GM12878 (cell line): ENCODE measurements around the gene INKA1. TPM values are rescaled to one million over a fixed set of nuclear protein-coding genes. Genes with fewer than 3 reads are reported as not detected.

Experiments
- ATAC-seq: fragments of 200-7000 bp; cut with Tn5 transposase; 3 replicates; pipeline ENCODE4 v1.9.1; 2020; ENCODE audit warnings: mild to moderate bottlenecking, moderate library complexity
- BruUV-seq: library from RNA; stranded (reverse); fragments of 400-500 nt; replicated peaks from 2 replicates; lab custom pipeline; 2021; lab: Mats Ljungman, UMichigan
- CTCF ChIA-PET: fragments of 300-600 bp; sonication (Branson Sonifier 250); formaldehyde crosslinking; extraction: SDS; loops from one replicate; lab custom pipeline; 2021; ENCODE audit warnings: inconsistent platforms; lab: Yijun Ruan, JAX
- POLR2A ChIA-PET: fragments of 350-600 bp; formaldehyde crosslinking; extraction: SDS; loops from one replicate; lab custom pipeline; 2021; ENCODE audit warnings: inconsistent platforms; lab: Charles Lee
- RAD21 ChIA-PET: fragments of 300-600 bp; sonication (Branson Sonifier 250); formaldehyde crosslinking; loops from one replicate; lab custom pipeline; 2023; ENCODE audit warnings: antibody characterized with exemption; ENCODE audit not compliant: unreplicated experiment; lab: Charles Lee
- SMC1A ChIA-PET: fragments of 300-600 bp; sonication (Branson Sonifier 250); formaldehyde crosslinking; loops from one replicate; lab custom pipeline; 2023; ENCODE audit not compliant: unreplicated experiment, uncharacterized antibody; lab: Charles Lee
- DNase-seq: peaks from one replicate; pipeline ENCODE4 v3.0.0-alpha.2; 2011; ENCODE audit warnings: low read depth, low spot score
- FAIRE-seq: peaks from 3 replicates; lab custom pipeline; 2011; peaks lifted over from hg19 to GRCh38; lab: Jason Lieb, UNC
- H2AFZ ChIP-seq: 2 replicates; pipeline ENCODE4 v1.6.0; 2011; ENCODE audit warnings: low read depth, low read length, control low read depth; ENCODE audit not compliant: control insufficient read depth
- H3K27ac ChIP-seq: 2 replicates; pipeline ENCODE4 v1.5.1; 2011; ENCODE audit warnings: control low read depth; ENCODE audit not compliant: control insufficient read depth, insufficient read depth
- H3K27me3 ChIP-seq, 2 experiments: replicated peaks in 1 of 2; 2 replicates each; pipeline versions ENCODE4 v1.6.0 to v1.6.1; 2011; ENCODE audit warnings: low read length in 1 of 2; ENCODE audit not compliant: control insufficient read depth in 2 of 2, insufficient read depth in 2 of 2
- H3K36me3 ChIP-seq, 2 experiments: 2 replicates each; pipeline ENCODE4 v1.5.1; 2011; ENCODE audit warnings: low read length in 1 of 2; ENCODE audit not compliant: control insufficient read depth in 2 of 2, insufficient read depth in 2 of 2
- H3K4me1 ChIP-seq: 2 replicates; pipeline ENCODE4 v1.6.1; 2011; ENCODE audit warnings: mild to moderate bottlenecking, low read length, moderate library complexity, mixed read lengths; ENCODE audit not compliant: control insufficient read depth, insufficient read depth
- H3K4me2 ChIP-seq: 2 replicates; pipeline ENCODE4 v1.6.0; 2011; ENCODE audit warnings: control low read depth; ENCODE audit not compliant: control insufficient read depth, insufficient read depth
- H3K4me3 ChIP-seq: fragments of 200-600 bp; sonication (generic); 2 replicates; pipeline ENCODE4 v1.5.1; 2016
- H3K79me2 ChIP-seq: 2 replicates; pipeline ENCODE4 v1.6.0; 2011; ENCODE audit warnings: low read length; ENCODE audit not compliant: control insufficient read depth, insufficient read depth
- H3K9ac ChIP-seq: 2 replicates; pipeline ENCODE4 v1.8.0; 2011; ENCODE audit warnings: low read length, control low read depth, mixed read lengths; ENCODE audit not compliant: control insufficient read depth, insufficient read depth
- H3K9me3 ChIP-seq: replicated peaks from 3 replicates; pipeline ENCODE4 v1.5.1; 2011; ENCODE audit warnings: mild to moderate bottlenecking, low read length; ENCODE audit not compliant: control insufficient read depth, insufficient read depth
- H4K20me1 ChIP-seq: 2 replicates; pipeline ENCODE4 v1.6.0; 2011; ENCODE audit not compliant: control insufficient read depth, insufficient read depth
- ASH2L ChIP-seq: fragments of 300-600, 200-600 bp; sonication (generic); IDR thresholded peaks from 2 replicates; pipeline ENCODE4 v1.6.1; 2017; ENCODE audit warnings: low read depth, mild to moderate bottlenecking, borderline replicate concordance
- CBX5 ChIP-seq: sonication (generic); IDR thresholded peaks from 2 replicates; pipeline ENCODE4 v1.6.1; 2016; ENCODE audit warnings: low read depth, moderate library complexity, mild to moderate bottlenecking, inconsistent platforms
- KLF5 ChIP-seq: fragments of 450-650 bp; IDR thresholded peaks from 2 replicates; pipeline ENCODE4 v1.6.1; 2014; ENCODE audit warnings: mild to moderate bottlenecking; ENCODE audit not compliant: partially characterized antibody
- LARP7 ChIP-seq: fragments of 450-650 bp; IDR thresholded peaks from 2 replicates; pipeline ENCODE4 v1.6.1; 2017; ENCODE audit warnings: mild to moderate bottlenecking
- MEF2A ChIP-seq: IDR thresholded peaks from 2 replicates; pipeline ENCODE4 v1.6.1; 2011; ENCODE audit warnings: low read depth, mild to moderate bottlenecking, low read length, moderate library complexity; ENCODE audit not compliant: insufficient read depth
- MXI1 ChIP-seq: fragments of 150-350 bp; IDR thresholded peaks from 2 replicates; pipeline ENCODE4 v1.6.1; 2011; ENCODE audit warnings: low read depth, mild to moderate bottlenecking, inconsistent platforms, low read length, improper control_type of control experiment
- POLR2AphosphoS2 ChIP-seq: IDR thresholded peaks from 2 replicates; pipeline ENCODE4 v1.6.1; 2011; ENCODE audit warnings: low read depth, mild to moderate bottlenecking, low read length, improper control_type of control experiment, moderate library complexity
- RFX5 ChIP-seq: IDR thresholded peaks from 2 replicates; pipeline ENCODE4 v1.6.1; 2011; ENCODE audit warnings: low read depth, low read length, improper control_type of control experiment
- SUZ12 ChIP-seq: fragments of 200-600 bp; sonication (generic); IDR thresholded peaks from one replicate; pipeline ENCODE4 v1.6.1; 2018; ENCODE audit warnings: antibody characterized with exemption, mild to moderate bottlenecking; ENCODE audit not compliant: unreplicated experiment
- TBL1XR1 ChIP-seq: IDR thresholded peaks from 2 replicates; pipeline ENCODE4 v1.6.1; 2012; ENCODE audit warnings: low read depth, low read length, improper control_type of control experiment
- YY1 ChIP-seq: IDR thresholded peaks from 2 replicates; pipeline ENCODE4 v1.6.1; 2011; ENCODE audit warnings: low read depth, mild to moderate bottlenecking, low read length
- ZNF24 ChIP-seq: fragments of 450-650 bp; IDR thresholded peaks from 2 replicates; pipeline ENCODE4 v1.6.1; 2017; ENCODE audit warnings: antibody characterized with exemption, mild to moderate bottlenecking
- WGBS: methylation state at CpG from one replicate; pipeline ENCODE4 v1.1.6; 2016; ENCODE audit warnings: low lambda C conversion rate; ENCODE audit not compliant: insufficient replicate concordance, insufficient coverage; ENCODE audit errors: missing lambda C conversion rate; 5-methylcytosine and 5-hydroxymethylcytosine counted together
- in situ Hi-C: fragments of 300-500 bp; cut with MboI; formaldehyde crosslinking; loops from 9 replicates; pipeline ENCODE4 v1.14.3; 2018; ENCODE audit warnings: mixed read lengths
- intact Hi-C: fragments of 100-400 bp; cut with micrococcal nuclease; formaldehyde crosslinking; loops from one replicate; pipeline ENCODE4 v1.14.2; 2022; ENCODE audit not compliant: unreplicated experiment
- polyA plus RNA-seq, 11 experiments: library from polyadenylated mRNA; depleted of rRNA in 4 of 11; unstranded in 6 of 11; stranded (reverse) in 5 of 11; fragments of >200 nt; fragmentation: Nextera tagmentation in 4 of 11; fragmentation: Illumina TruSeq in 1 of 11; extraction: Ambion mirVana in 4 of 11; extraction: Trizol in 1 of 11; gene quantifications; 1 replicate in 1 of 11; 2 replicates in 10 of 11; pipeline versions ENCODE4 v1.2.1 to v1.2.3, GENCODE V29; 2011 to 2016; ENCODE audit warnings: inconsistent platforms in 2 of 11, missing spikeins in 2 of 11, low read depth in 1 of 11
- total RNA-seq, 4 experiments: library from RNA; depleted of rRNA in 3 of 4; stranded (reverse); fragments of >200 nt in 3 of 4; fragmentation: Illumina TruSeq in 1 of 4; extraction: Trizol in 1 of 4; gene quantifications; 2 replicates each; pipeline versions ENCODE4 v1.2.1 to v1.2.3, GENCODE V29; 2013 to 2021
- TF ChIP-seq, protein P1 (sequence below): IDR thresholded peaks from 2 replicates; pipeline ENCODE4 v1.6.1; 2012; ENCODE audit warnings: low read depth, low read length, improper control_type of control experiment
- TF ChIP-seq, protein P2 (sequence below): IDR thresholded peaks from 2 replicates; pipeline ENCODE4 v1.6.1; 2012; ENCODE audit warnings: low read length, inconsistent platforms

Gene INKA1
- total and polyA plus RNA-seq, 10 of the 15 experiments (the other 5 are each of a cell fraction or from before 2014, with no cell fraction given) = 0.32 to 10.5 (median 4.9) TPM

DNA sequence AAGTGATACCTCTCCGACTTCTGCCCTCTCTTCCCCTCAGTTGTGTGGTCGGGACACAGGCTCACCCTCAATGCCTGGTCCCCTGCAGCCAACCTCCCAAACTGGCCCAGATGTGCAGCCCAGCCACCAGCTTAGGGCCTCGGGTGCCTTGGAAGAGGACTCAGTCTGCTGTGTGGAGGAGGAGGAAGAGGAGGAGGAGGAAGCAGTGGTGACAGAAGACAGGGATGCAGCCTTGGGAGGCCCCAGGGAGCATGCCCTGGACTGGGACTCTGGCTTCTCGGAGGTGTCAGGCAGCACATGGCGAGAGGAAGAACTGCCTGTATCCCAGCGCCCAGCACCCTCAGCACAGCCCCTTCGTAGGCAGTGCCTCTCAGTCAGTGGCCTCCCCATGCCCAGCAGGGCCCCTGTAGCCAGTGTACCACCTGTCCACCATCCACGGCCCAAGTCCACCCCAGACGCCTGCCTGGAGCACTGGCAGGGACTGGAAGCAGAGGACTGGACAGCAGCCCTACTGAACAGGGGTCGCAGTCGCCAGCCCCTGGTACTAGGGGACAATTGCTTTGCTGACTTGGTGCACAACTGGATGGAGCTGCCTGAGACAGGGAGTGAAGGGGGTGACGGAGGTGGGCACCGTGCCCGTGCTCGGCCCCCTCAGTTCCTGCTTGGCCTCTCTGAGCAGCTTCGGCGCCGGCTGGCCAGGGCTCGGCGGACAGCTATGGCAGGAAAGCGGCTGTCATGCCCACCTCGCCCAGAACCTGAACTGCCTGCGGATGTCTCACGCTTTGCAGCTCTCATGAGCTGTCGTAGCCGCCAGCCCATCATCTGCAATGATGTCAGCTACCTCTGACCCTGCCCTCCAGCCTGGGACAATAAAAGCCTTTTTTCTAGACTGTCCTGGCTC lies 1.3 kb downstream of the INKA1 start:
- Histone ChIP-seq H3K4me1 (peaks cover 43% of the 10 kb centered on the region), H3K9ac (no peak overlapping the region), H3K27ac (no peak overlapping the region), H3K4me3 (peak overlapping the region; percentile 98), H3K9me3 (no peaks in the 10 kb centered on the region), H3K27me3 (no peaks in the 10 kb centered on the region; a peak in 1 of 4 replicates), H3K36me3 (peaks cover 0 to 2% of the 10 kb centered on the region in 2 experiments; a peak in 1 of 4 replicates), H3K79me2 (no peaks in the 10 kb centered on the region; the same call in 1 of the 2 replicates), H2AFZ (no peak overlapping the region), H4K20me1 (no peaks in the 10 kb centered on the region), H3K4me2 (peak overlapping the region; percentile 94)
- intact Hi-C loops (no loop called here), in situ Hi-C loops (loop anchor here (5.0 kb wide), 1 partner anchor 103 kb away; no protein-coding TSS in a partner anchor)
- DNase-seq = no peak
- ChIA-PET CTCF (interaction anchor here (0.6 to 12.0 kb wide), 10 partner anchors 12 to 219 kb away, joined by 3 to 327 read pairs (median 6); partner anchors contain the start of genes MON1A, MST1R and UBA7), POLR2A (interaction anchor here (0.8 to 2.7 kb wide), 12 partner anchors 8 to 424 kb away, joined by 3 to 21 read pairs (median 7); partner anchors contain the start of genes IP6K1 and UBA7), RAD21 (interaction anchor here (0.9 to 8.0 kb wide), 16 partner anchors 9 to 265 kb away, joined by 3 to 182 read pairs (median 4); partner anchors contain the start of genes AMIGO3, IP6K1, MON1A and MST1R), SMC1A (interaction anchor here (1.1 to 9.4 kb wide), 9 partner anchors 9 to 125 kb away, joined by 4 to 146 read pairs (median 4); partner anchors contain the start of genes MON1A and UBA7)
- WGBS = 63% methylated on average over 26 of the region's 26 CpGs
- BruUV-seq = no TSS peak
- TF ChIP-seq MXI1 (no peak), RFX5 (no peak), YY1 (no peak), CBX5 (no peak), ZNF24 (no peak), LARP7 (no peak), KLF5 (no peak), ASH2L (no peak), SUZ12 (no peak), TBL1XR1 (no peak), POLR2AphosphoS2 (no peak), MEF2A (no peak)
- TF ChIP-seq, protein P1, sequence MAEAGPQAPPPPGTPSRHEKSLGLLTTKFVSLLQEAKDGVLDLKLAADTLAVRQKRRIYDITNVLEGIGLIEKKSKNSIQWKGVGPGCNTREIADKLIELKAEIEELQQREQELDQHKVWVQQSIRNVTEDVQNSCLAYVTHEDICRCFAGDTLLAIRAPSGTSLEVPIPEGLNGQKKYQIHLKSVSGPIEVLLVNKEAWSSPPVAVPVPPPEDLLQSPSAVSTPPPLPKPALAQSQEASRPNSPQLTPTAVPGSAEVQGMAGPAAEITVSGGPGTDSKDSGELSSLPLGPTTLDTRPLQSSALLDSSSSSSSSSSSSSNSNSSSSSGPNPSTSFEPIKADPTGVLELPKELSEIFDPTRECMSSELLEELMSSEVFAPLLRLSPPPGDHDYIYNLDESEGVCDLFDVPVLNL = no peak
- TF ChIP-seq, protein P2, sequence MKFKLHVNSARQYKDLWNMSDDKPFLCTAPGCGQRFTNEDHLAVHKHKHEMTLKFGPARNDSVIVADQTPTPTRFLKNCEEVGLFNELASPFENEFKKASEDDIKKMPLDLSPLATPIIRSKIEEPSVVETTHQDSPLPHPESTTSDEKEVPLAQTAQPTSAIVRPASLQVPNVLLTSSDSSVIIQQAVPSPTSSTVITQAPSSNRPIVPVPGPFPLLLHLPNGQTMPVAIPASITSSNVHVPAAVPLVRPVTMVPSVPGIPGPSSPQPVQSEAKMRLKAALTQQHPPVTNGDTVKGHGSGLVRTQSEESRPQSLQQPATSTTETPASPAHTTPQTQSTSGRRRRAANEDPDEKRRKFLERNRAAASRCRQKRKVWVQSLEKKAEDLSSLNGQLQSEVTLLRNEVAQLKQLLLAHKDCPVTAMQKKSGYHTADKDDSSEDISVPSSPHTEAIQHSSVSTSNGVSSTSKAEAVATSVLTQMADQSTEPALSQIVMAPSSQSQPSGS = no peak
- no peak for ATAC-seq
- FAIRE-seq = no peak
